WTC11 (cell line): ENCODE data around the gene CAMSAP1.

ENCODE experiments used
- CREB1 ChIP-seq: sonication (generic); formaldehyde crosslinking; IDR thresholded peaks from 2 replicates; pipeline ENCODE4 v1.8.0; 2023; ENCODE audit warnings: mild to moderate bottlenecking, missing genetic modification reagents
- CTCF ChIP-seq: fragments of 200-600 bp; IDR thresholded peaks from 2 replicates; pipeline ENCODE4 v1.8.0; 2022; ENCODE audit warnings: antibody characterized with exemption
- FOXJ3 ChIP-seq: sonication (generic); formaldehyde crosslinking; IDR thresholded peaks from 2 replicates; pipeline ENCODE4 v1.9.0; 2021; ENCODE audit warnings: missing genetic modification reagents, mild to moderate bottlenecking, borderline replicate concordance
- JUN ChIP-seq: sonication (generic); formaldehyde crosslinking; IDR thresholded peaks from 2 replicates; pipeline ENCODE4 v1.8.0; 2023; ENCODE audit warnings: mild to moderate bottlenecking, missing genetic modification reagents
- RORB ChIP-seq: fragments of 250-450 bp; sonication (Bioruptor Pico); IDR thresholded peaks from 2 replicates; pipeline ENCODE4 v1.9.0; 2021; ENCODE audit warnings: mild to moderate bottlenecking
- STAT6 ChIP-seq: sonication (generic); formaldehyde crosslinking; conservative IDR thresholded peaks from 2 replicates; pipeline ENCODE4 v1.8.1; 2023; ENCODE audit warnings: mild to moderate bottlenecking, low read depth, missing genetic modification reagents, moderate library complexity
- ZBTB43 ChIP-seq: sonication (generic); formaldehyde crosslinking; IDR thresholded peaks from 2 replicates; pipeline ENCODE4 v1.8.1; 2023; ENCODE audit warnings: mild to moderate bottlenecking, missing genetic modification reagents
- ZNF416 ChIP-seq: fragments of 250-450 bp; sonication (Bioruptor Pico); IDR thresholded peaks from 2 replicates; pipeline ENCODE4 v1.9.0; 2021; ENCODE audit warnings: mild to moderate bottlenecking, inconsistent platforms
- TF ChIP-seq, protein P1 (sequence below): sonication (generic); formaldehyde crosslinking; IDR thresholded peaks from 2 replicates; pipeline ENCODE4 v1.8.1; 2023; ENCODE audit warnings: mild to moderate bottlenecking, missing genetic modification reagents, moderate library complexity
- TF ChIP-seq, protein P2 (sequence below): fragments of 250-450 bp; sonication (Bioruptor Pico); IDR thresholded peaks from 2 replicates; pipeline ENCODE4 v1.8.0; 2021; ENCODE audit warnings: mild to moderate bottlenecking
- TF ChIP-seq, protein P3 (sequence below): sonication (generic); formaldehyde crosslinking; IDR thresholded peaks from 2 replicates; pipeline ENCODE4 v1.8.1; 2022; ENCODE audit warnings: low read depth, missing genetic modification reagents, borderline replicate concordance
- TF ChIP-seq, protein P4 (sequence below): sonication (generic); formaldehyde crosslinking; IDR thresholded peaks from 2 replicates; pipeline ENCODE4 v1.8.0; 2022; ENCODE audit warnings: mild to moderate bottlenecking, missing genetic modification reagents

DNA sequence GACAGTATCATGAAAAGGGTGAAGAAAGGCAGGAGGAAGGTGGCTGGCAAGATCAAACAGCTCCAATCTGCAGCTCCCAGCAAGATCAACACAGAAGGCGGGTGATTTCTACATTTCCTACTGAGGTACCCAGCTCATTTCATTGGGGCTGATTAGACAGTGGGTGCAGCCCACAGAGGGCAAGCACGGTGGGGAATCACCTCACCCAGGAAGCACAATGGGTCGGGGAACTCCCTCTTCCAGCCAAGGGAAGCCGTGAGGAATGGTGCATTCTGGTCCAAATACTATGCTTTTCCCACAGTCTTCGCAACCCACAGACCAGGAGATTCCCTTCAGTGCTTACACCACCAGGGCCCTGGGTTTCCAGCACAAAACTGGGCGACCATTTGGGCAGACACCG lies 66.8 kb downstream of the CAMSAP1 start:
- TF ChIP-seq JUN (CRISPR knock-in tag): no peak
- TF ChIP-seq, protein P1, sequence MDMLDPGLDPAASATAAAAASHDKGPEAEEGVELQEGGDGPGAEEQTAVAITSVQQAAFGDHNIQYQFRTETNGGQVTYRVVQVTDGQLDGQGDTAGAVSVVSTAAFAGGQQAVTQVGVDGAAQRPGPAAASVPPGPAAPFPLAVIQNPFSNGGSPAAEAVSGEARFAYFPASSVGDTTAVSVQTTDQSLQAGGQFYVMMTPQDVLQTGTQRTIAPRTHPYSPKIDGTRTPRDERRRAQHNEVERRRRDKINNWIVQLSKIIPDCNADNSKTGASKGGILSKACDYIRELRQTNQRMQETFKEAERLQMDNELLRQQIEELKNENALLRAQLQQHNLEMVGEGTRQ (CRISPR knock-in tag): no peak
- TF ChIP-seq CTCF: no peak
- TF ChIP-seq, protein P2, sequence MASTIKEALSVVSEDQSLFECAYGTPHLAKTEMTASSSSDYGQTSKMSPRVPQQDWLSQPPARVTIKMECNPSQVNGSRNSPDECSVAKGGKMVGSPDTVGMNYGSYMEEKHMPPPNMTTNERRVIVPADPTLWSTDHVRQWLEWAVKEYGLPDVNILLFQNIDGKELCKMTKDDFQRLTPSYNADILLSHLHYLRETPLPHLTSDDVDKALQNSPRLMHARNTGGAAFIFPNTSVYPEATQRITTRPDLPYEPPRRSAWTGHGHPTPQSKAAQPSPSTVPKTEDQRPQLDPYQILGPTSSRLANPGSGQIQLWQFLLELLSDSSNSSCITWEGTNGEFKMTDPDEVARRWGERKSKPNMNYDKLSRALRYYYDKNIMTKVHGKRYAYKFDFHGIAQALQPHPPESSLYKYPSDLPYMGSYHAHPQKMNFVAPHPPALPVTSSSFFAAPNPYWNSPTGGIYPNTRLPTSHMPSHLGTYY: no peak
- no peak for TF ChIP-seq ZBTB43 (CRISPR knock-in tag)
- TF ChIP-seq, protein P3, sequence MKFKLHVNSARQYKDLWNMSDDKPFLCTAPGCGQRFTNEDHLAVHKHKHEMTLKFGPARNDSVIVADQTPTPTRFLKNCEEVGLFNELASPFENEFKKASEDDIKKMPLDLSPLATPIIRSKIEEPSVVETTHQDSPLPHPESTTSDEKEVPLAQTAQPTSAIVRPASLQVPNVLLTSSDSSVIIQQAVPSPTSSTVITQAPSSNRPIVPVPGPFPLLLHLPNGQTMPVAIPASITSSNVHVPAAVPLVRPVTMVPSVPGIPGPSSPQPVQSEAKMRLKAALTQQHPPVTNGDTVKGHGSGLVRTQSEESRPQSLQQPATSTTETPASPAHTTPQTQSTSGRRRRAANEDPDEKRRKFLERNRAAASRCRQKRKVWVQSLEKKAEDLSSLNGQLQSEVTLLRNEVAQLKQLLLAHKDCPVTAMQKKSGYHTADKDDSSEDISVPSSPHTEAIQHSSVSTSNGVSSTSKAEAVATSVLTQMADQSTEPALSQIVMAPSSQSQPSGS: no peak
- no peak for TF ChIP-seq RORB (CRISPR knock-in tag)
- TF ChIP-seq ZNF416 (CRISPR knock-in tag): no peak
- no peak for TF ChIP-seq CREB1
- no peak for TF ChIP-seq FOXJ3 (CRISPR knock-in tag)
- no peak for TF ChIP-seq STAT6 (CRISPR knock-in tag)
- TF ChIP-seq, protein P4, sequence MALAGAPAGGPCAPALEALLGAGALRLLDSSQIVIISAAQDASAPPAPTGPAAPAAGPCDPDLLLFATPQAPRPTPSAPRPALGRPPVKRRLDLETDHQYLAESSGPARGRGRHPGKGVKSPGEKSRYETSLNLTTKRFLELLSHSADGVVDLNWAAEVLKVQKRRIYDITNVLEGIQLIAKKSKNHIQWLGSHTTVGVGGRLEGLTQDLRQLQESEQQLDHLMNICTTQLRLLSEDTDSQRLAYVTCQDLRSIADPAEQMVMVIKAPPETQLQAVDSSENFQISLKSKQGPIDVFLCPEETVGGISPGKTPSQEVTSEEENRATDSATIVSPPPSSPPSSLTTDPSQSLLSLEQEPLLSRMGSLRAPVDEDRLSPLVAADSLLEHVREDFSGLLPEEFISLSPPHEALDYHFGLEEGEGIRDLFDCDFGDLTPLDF (CRISPR knock-in tag): no peak
